ENCODE results near the gene SYPL1. TPM values are rescaled to one million over a fixed set of nuclear protein-coding genes. Genes with fewer than 3 reads are reported as not detected.

The SYPL1 gene
- polyA plus RNA-seq, 3 donors, result 151 to 159 (median 153) TPM

- no peak for DNase-seq (ENCODE audit: low read depth in 3 of 3, low spot score in 2 of 3)
These were observed 43.1 kb downstream of the SYPL1 start for GRCh38 chr7:106068986-106069385.

GRCh38 chr7:106068538-106068961, 43.6 kb downstream of the SYPL1 start:
- no peak for DNase-seq (ENCODE audit: low read depth in 3 of 3, low spot score in 2 of 3)

- no peak for DNase-seq (ENCODE audit: low read depth in 3 of 3, low spot score in 2 of 3)
These were observed 44.4 kb downstream of the SYPL1 start for GRCh38 chr7:106067678-106068077.

GRCh38 chr7:106065575-106066500, 46.3 kb downstream of the SYPL1 start:
- no peak for DNase-seq (ENCODE audit: low read depth in 3 of 3, low spot score in 2 of 3)

- DNase-seq (ENCODE audit: low read depth in 3 of 3, low spot score in 2 of 3), result no peak
These were observed 47.1 kb downstream of the SYPL1 start for GRCh38 chr7:106064771-106065574.

- no peak for DNase-seq (ENCODE audit: low read depth in 3 of 3, low spot score in 2 of 3)
These were observed 47.8 kb downstream of the SYPL1 start for GRCh38 chr7:106064316-106064715.

GRCh38 chr7:106063692-106064091, 48.4 kb downstream of the SYPL1 start:
- DNase-seq (ENCODE audit: low read depth in 3 of 3, low spot score in 2 of 3), result no peak

GRCh38 chr7:106063024-106063423, 49.1 kb downstream of the SYPL1 start:
- DNase-seq (ENCODE audit: low read depth in 3 of 3, low spot score in 2 of 3), result no peak

- DNase-seq (ENCODE audit: low read depth in 3 of 3, low spot score in 2 of 3), result no peak
These were observed 49.6 kb downstream of the SYPL1 start for GRCh38 chr7:106062521-106062931.

- no peak for DNase-seq (ENCODE audit: low read depth in 3 of 3, low spot score in 2 of 3)
These were observed 50.1 kb downstream of the SYPL1 start for GRCh38 chr7:106062006-106062405.

- DNase-seq (ENCODE audit: low read depth in 3 of 3, low spot score in 2 of 3), result no peak
These were observed 50.7 kb downstream of the SYPL1 start for GRCh38 chr7:106061301-106061979.

- DNase-seq (ENCODE audit: low read depth in 3 of 3, low spot score in 2 of 3), result no peak
These were observed 51.7 kb downstream of the SYPL1 start for GRCh38 chr7:106060394-106060920.

GRCh38 chr7:106059556-106059955, 52.6 kb downstream of the SYPL1 start:
- DNase-seq (ENCODE audit: low read depth in 3 of 3, low spot score in 2 of 3), result no peak

GRCh38 chr7:106058928-106059324, 53.2 kb downstream of the SYPL1 start:
- DNase-seq (ENCODE audit: low read depth in 3 of 3, low spot score in 2 of 3), result no peak

- DNase-seq (ENCODE audit: low read depth in 3 of 3, low spot score in 2 of 3), result no peak
These were observed 53.9 kb downstream of the SYPL1 start for GRCh38 chr7:106057962-106058927.

- no peak for DNase-seq (ENCODE audit: low read depth in 3 of 3, low spot score in 2 of 3)
These were observed 54.7 kb downstream of the SYPL1 start for GRCh38 chr7:106057204-106057961.

GRCh38 chr7:106056513-106057203, 55.5 kb downstream of the SYPL1 start:
- no peak for DNase-seq (ENCODE audit: low read depth in 3 of 3, low spot score in 2 of 3)

- no peak for DNase-seq (ENCODE audit: low read depth in 3 of 3, low spot score in 2 of 3)
These were observed 57.1 kb downstream of the SYPL1 start for GRCh38 chr7:106054971-106055532.

Measured in right renal cortex interstitium (tissue), 3 donors.